OCI-LY7 (cell line): Measurements from ENCODE around the gene STK33.

ENCODE experiments used
- CTCF ChIP-seq: fragments of 200-600 bp; sonication (generic); conservative IDR thresholded peaks from 2 replicates; pipeline ENCODE4 v1.5.1; 2014; ENCODE audit warnings: mild to moderate bottlenecking, antibody characterized with exemption, low read length, moderate library complexity, mixed read lengths
- EZH2phosphoT487 ChIP-seq: fragments of 200-600 bp; sonication (generic); IDR thresholded peaks from 2 replicates; pipeline ENCODE4 v1.6.1; 2018; ENCODE audit warnings: low read depth, borderline replicate concordance, mild to moderate bottlenecking, mixed run types, antibody characterized with exemption, low read length, moderate library complexity, mixed read lengths

GRCh38 chr11:8574798-8575197, 19.2 kb downstream of the STK33 start:
- TF ChIP-seq CTCF (no peak), EZH2phosphoT487 (no peak)
